H1 (cell line): ENCODE data around the gene OR1N1. TPM values are rescaled to one million over a fixed set of nuclear protein-coding genes. Genes with fewer than 3 reads are reported as not detected.

Source experiments
- CTCF ChIA-PET: fragments of 300-600 bp; sonication (Branson Sonifier 250); formaldehyde crosslinking; loops from one replicate; lab custom pipeline; 2021; ENCODE audit not compliant: partially characterized antibody; lab: Charles Lee
- POLR2A ChIA-PET: fragments of 300-600 bp; sonication (Branson Sonifier 250); formaldehyde crosslinking; loops from one replicate; lab custom pipeline; 2021; ENCODE audit warnings: inconsistent platforms; ENCODE audit not compliant: partially characterized antibody; lab: Charles Lee
- DNase-seq, 2 experiments: peaks; one replicate each; pipeline versions ENCODE4 v3.0.0 to v3.0.0-alpha.2; 2010 to 2022; ENCODE audit warnings: low spot score in 2 of 2, low read depth in 1 of 2, mixed read lengths in 1 of 2
- FAIRE-seq: peaks from 2 replicates; lab custom pipeline; 2011; peaks lifted over from hg19 to GRCh38; lab: Jason Lieb, UNC
- H2AFZ ChIP-seq: 2 replicates; pipeline ENCODE4 v1.8.1; 2012; ENCODE audit warnings: low read length, inconsistent platforms
- H2AK5ac ChIP-seq: 2 replicates; pipeline ENCODE4 v1.6.1; 2013; ENCODE audit warnings: low read depth, low read length
- H2BK120ac ChIP-seq: replicated peaks from 2 replicates; pipeline ENCODE3; 2013; ENCODE audit warnings: low read depth, low read length, inconsistent platforms
- H2BK12ac ChIP-seq: 2 replicates; pipeline ENCODE4 v1.6.1; 2013; ENCODE audit warnings: low read depth, low read length
- H2BK15ac ChIP-seq: 2 replicates; pipeline ENCODE4 v1.6.1; 2013; ENCODE audit warnings: low read length
- H2BK20ac ChIP-seq: 2 replicates; pipeline ENCODE4 v1.6.1; 2013; ENCODE audit warnings: low read length
- H2BK5ac ChIP-seq: 2 replicates; pipeline ENCODE4 v1.6.1; 2013; ENCODE audit warnings: low read depth, low read length
- H3K14ac ChIP-seq: 2 replicates; pipeline ENCODE4 v1.6.1; 2013; ENCODE audit warnings: inconsistent platforms; ENCODE audit not compliant: insufficient read length
- H3K18ac ChIP-seq: 2 replicates; pipeline ENCODE4 v1.6.1; 2013; ENCODE audit warnings: low read length; ENCODE audit errors: extremely low read depth
- H3K23ac ChIP-seq: 2 replicates; pipeline ENCODE4 v1.6.1; 2013; ENCODE audit warnings: inconsistent platforms; ENCODE audit not compliant: insufficient read length
- H3K23me2 ChIP-seq: 2 replicates; pipeline ENCODE4 v1.6.1; 2013; ENCODE audit warnings: low read depth, low read length
- H3K27ac ChIP-seq: 2 replicates; pipeline ENCODE4 v1.6.1; 2011; ENCODE audit warnings: low read depth, low read length, inconsistent platforms
- H3K27me3 ChIP-seq, 4 experiments: replicated peaks in 1 of 4; 1 replicate in 1 of 4; 2 replicates in 3 of 4; pipeline versions ENCODE4 v1.6.1 to v1.8.1; 2011 to 2013; ENCODE audit warnings: low read length in 3 of 4, mild to moderate bottlenecking in 3 of 4, inconsistent platforms in 2 of 4, mixed read lengths in 2 of 4, moderate library complexity in 1 of 4; ENCODE audit not compliant: control insufficient read depth in 3 of 4, insufficient read depth in 3 of 4; ENCODE audit errors: extremely low read depth in 1 of 4
- H3K36me3 ChIP-seq, 4 experiments: 2 replicates each; pipeline versions ENCODE4 v1.6.1 to v1.8.1; 2011 to 2013; ENCODE audit warnings: mild to moderate bottlenecking in 4 of 4, low read length in 3 of 4, moderate library complexity in 2 of 4, control low read depth in 1 of 4, inconsistent platforms in 1 of 4; ENCODE audit not compliant: insufficient read depth in 4 of 4, control insufficient read depth in 2 of 4
- H3K4ac ChIP-seq: replicated peaks from 2 replicates; pipeline ENCODE3; 2013; ENCODE audit warnings: low read length, low read depth, mixed read lengths, inconsistent platforms; ENCODE audit not compliant: insufficient read length
- H3K4me1 ChIP-seq, 4 experiments: replicated peaks in 1 of 4; 1 replicate in 1 of 4; 2 replicates in 3 of 4; pipeline versions ENCODE4 v1.6.1 to v1.8.1; 2011 to 2013; ENCODE audit warnings: low read length in 3 of 4, inconsistent platforms in 2 of 4, mixed read lengths in 1 of 4; ENCODE audit not compliant: insufficient read depth in 4 of 4, control insufficient read depth in 3 of 4
- H3K4me2 ChIP-seq, 2 experiments: 2 replicates each; pipeline versions ENCODE4 v1.6.1 to v1.8.1; 2011 to 2013; ENCODE audit warnings: low read depth in 2 of 2, low read length in 2 of 2, control low read depth in 1 of 2, inconsistent platforms in 1 of 2, mild to moderate bottlenecking in 1 of 2; ENCODE audit not compliant: insufficient read depth in 1 of 2
- H3K4me3 ChIP-seq, 4 experiments: fragments of 200-600, 300-600 bp in 1 of 4; sonication (generic), shearing (Covaris generic), sonication (Bioruptor Twin) in 1 of 4; 2 replicates each; pipeline versions ENCODE4 v1.5.1 to v1.8.1; 2011 to 2016; ENCODE audit warnings: low read length in 4 of 4, low read depth in 3 of 4, control low read depth in 2 of 4, inconsistent platforms in 2 of 4, mild to moderate bottlenecking in 2 of 4, mixed read lengths in 1 of 4, moderate library complexity in 1 of 4; ENCODE audit not compliant: insufficient read depth in 2 of 4; ENCODE audit errors: extremely low read depth in 1 of 4
- H3K56ac ChIP-seq: replicated peaks from 2 replicates; pipeline ENCODE3; 2013; ENCODE audit warnings: low read depth, mild to moderate bottlenecking, mixed read lengths, low read length, inconsistent platforms; ENCODE audit not compliant: insufficient read length
- H3K79me1 ChIP-seq: 2 replicates; pipeline ENCODE4 v1.6.1; 2013; ENCODE audit warnings: low read depth, low read length, control low read depth
- H3K79me2 ChIP-seq, 2 experiments: 2 replicates each; pipeline versions ENCODE4 v1.6.1 to v1.8.1; 2012 to 2013; ENCODE audit warnings: low read length in 2 of 2, mild to moderate bottlenecking in 2 of 2, inconsistent platforms in 1 of 2; ENCODE audit not compliant: insufficient read depth in 2 of 2, control insufficient read depth in 1 of 2
- H3K9ac ChIP-seq, 4 experiments: replicated peaks in 1 of 4; 1 replicate in 1 of 4; 2 replicates in 3 of 4; pipeline versions ENCODE4 v1.6.1 to v1.8.1; 2011 to 2013; ENCODE audit warnings: low read depth in 3 of 4, low read length in 3 of 4, control low read depth in 2 of 4, mild to moderate bottlenecking in 2 of 4, moderate library complexity in 2 of 4, inconsistent platforms in 1 of 4; ENCODE audit errors: extremely low read depth in 1 of 4
- H3K9me3 ChIP-seq, 2 experiments: 2 replicates each; pipeline versions ENCODE4 v1.6.1 to v1.8.1; 2012 to 2013; ENCODE audit warnings: mild to moderate bottlenecking in 2 of 2, moderate library complexity in 2 of 2, control low read depth in 1 of 2, inconsistent platforms in 1 of 2, low read depth in 1 of 2, low read length in 1 of 2, mixed read lengths in 1 of 2; ENCODE audit not compliant: insufficient read depth in 2 of 2
- H4K20me1 ChIP-seq, 2 experiments: replicated peaks in 1 of 2; 2 replicates each; pipeline versions ENCODE3 to v1.8.1; 2011 to 2013; ENCODE audit warnings: inconsistent platforms in 2 of 2, low read length in 2 of 2, mild to moderate bottlenecking in 1 of 2; ENCODE audit not compliant: insufficient read depth in 2 of 2, control insufficient read depth in 1 of 2
- H4K5ac ChIP-seq: 2 replicates; pipeline ENCODE4 v1.6.1; 2013; ENCODE audit warnings: low read length, low read depth, mixed read lengths, inconsistent platforms; ENCODE audit not compliant: insufficient read length
- H4K8ac ChIP-seq: 2 replicates; pipeline ENCODE4 v1.8.0; 2013; ENCODE audit warnings: mild to moderate bottlenecking, moderate library complexity, low read length, inconsistent platforms; ENCODE audit not compliant: insufficient read depth; ENCODE audit errors: extremely low read depth
- H4K91ac ChIP-seq: replicated peaks from 2 replicates; pipeline ENCODE3; 2013; ENCODE audit warnings: low read length, mixed read lengths, inconsistent platforms; ENCODE audit not compliant: insufficient read length
- ATF3 ChIP-seq: IDR thresholded peaks from 2 replicates; pipeline ENCODE4 v1.6.1; 2011; ENCODE audit warnings: low read depth, mild to moderate bottlenecking, low read length; ENCODE audit not compliant: insufficient read depth
- BRCA1 ChIP-seq: IDR thresholded peaks from 2 replicates; pipeline ENCODE4 v1.6.1; 2012; ENCODE audit warnings: low read depth, low read length, improper control_type of control experiment
- CREB1 ChIP-seq: IDR thresholded peaks from 2 replicates; pipeline ENCODE4 v1.6.1; 2012; ENCODE audit warnings: inconsistent platforms
- E2F6 ChIP-seq: IDR thresholded peaks from 2 replicates; pipeline ENCODE4 v1.6.1; 2012; ENCODE audit warnings: inconsistent platforms
- GABPA ChIP-seq: IDR thresholded peaks from 2 replicates; pipeline ENCODE4 v1.6.1; 2011; ENCODE audit warnings: mild to moderate bottlenecking, low read length, moderate library complexity, borderline replicate concordance; ENCODE audit not compliant: insufficient read depth
- WGBS, 2 experiments: shearing (Covaris generic) in 1 of 2; methylation state at CpG; one replicate each; pipeline versions ENCODE4 v1.1.6 to v1.1.7; 2013 to 2015; ENCODE audit warnings: low lambda C conversion rate in 2 of 2, mixed read lengths in 2 of 2, inconsistent platforms in 1 of 2, low coverage in 1 of 2, missing lambda C conversion rate in 1 of 2; ENCODE audit not compliant: insufficient replicate concordance in 2 of 2, insufficient coverage in 1 of 2, insufficient read length in 1 of 2; ENCODE audit errors: extremely low coverage in 1 of 2, missing lambda C conversion rate in 1 of 2; 5-methylcytosine and 5-hydroxymethylcytosine counted together
- polyA plus RNA-seq, 7 experiments: library from polyadenylated mRNA; depleted of rRNA in 3 of 7; stranded (reverse) in 5 of 7; unstranded in 2 of 7; fragments of >200 nt in 5 of 7; fragments of 200-250 nt in 2 of 7; gene quantifications; 1 replicate in 5 of 7; 2 replicates in 1 of 7; 4 replicates in 1 of 7; pipeline versions ENCODE4 v1.2.1 to v1.2.3, GENCODE V29; 2011 to 2013; ENCODE audit warnings: missing spikeins in 2 of 7, mixed read lengths in 2 of 7
- total RNA-seq: library from RNA; stranded (reverse); fragmentation: NEBNext Ultra II Directional; extraction: Animal tissue kit (Norgen Biotek cat#: 25700); gene quantifications from 2 replicates; pipeline ENCODE4 v1.2.1, GENCODE V29; 2021

OR1N1 gene
- total and polyA plus RNA-seq, 2 of the 8 experiments (the other 6 are each of a cell fraction or from before 2014, with no cell fraction given), result not detected

GRCh38 chr9:122519376-122519775 lies 7.7 kb downstream of the OR1N1 start:
- CTCF ChIA-PET, result no interaction called here
- 79% methylated on average over 3 of the region's 3 CpGs; no CpG with 5 or more reads in 1 of the 2 experiments for WGBS, 2 experiments
- TF ChIP-seq E2F6 (no peak), ATF3 (no peak), GABPA (no peak), CREB1 (no peak), BRCA1 (no peak)

More at GRCh38 chr9:122519376-122519775, 7.7 kb downstream of the OR1N1 start:
- H3K4me3 ChIP-seq, result no peak overlapping the region
- H2BK15ac ChIP-seq, result no peak overlapping the region
- no peak overlapping the region for H2AK5ac ChIP-seq
- no peak overlapping the region for H3K27ac ChIP-seq
- H4K5ac ChIP-seq, result no peak overlapping the region
- no peaks in the 10 kb centered on the region for H3K27me3 ChIP-seq
- DNase-seq (no peak), FAIRE-seq (no peak)
- no peaks in the 10 kb centered on the region; the same call in 1 of the 2 replicates for H3K23me2 ChIP-seq
- no peak overlapping the region for H3K4me2 ChIP-seq
- no peaks in the 10 kb centered on the region for H3K79me1 ChIP-seq
- H2BK120ac ChIP-seq, result no peak overlapping the region
- POLR2A ChIA-PET, result no interaction called here
- no peaks in the 10 kb centered on the region for H4K20me1 ChIP-seq
- H3K9me3 ChIP-seq, result peaks cover 65 to 83% of the 10 kb centered on the region in 2 experiments
- H4K91ac ChIP-seq, result no peak overlapping the region
- no peak overlapping the region for H3K23ac ChIP-seq
- no peak overlapping the region for H3K14ac ChIP-seq
- no peak overlapping the region for H3K56ac ChIP-seq
- no peaks in the 10 kb centered on the region; a peak in 2 of 8 replicates for H3K36me3 ChIP-seq
- H3K18ac ChIP-seq, result no peak overlapping the region
- no peak overlapping the region for H2BK12ac ChIP-seq
- H3K4me1 ChIP-seq, result no peaks in the 10 kb centered on the region
- no peak overlapping the region for H4K8ac ChIP-seq
- no peak overlapping the region for H3K9ac ChIP-seq
- H2BK5ac ChIP-seq, result no peak overlapping the region
- no peak overlapping the region for H2BK20ac ChIP-seq
- no peak overlapping the region for H2AFZ ChIP-seq
- H3K79me2 ChIP-seq, result no peaks in the 10 kb centered on the region
- no peak overlapping the region for H3K4ac ChIP-seq
